ENCODE data around the gene SNAI3.

SNAI3 gene

GRCh38 chr16:88649195-88649923, 36.9 kb downstream of the SNAI3 start:
- no peak for DNase-seq

GRCh38 chr16:88647178-88648070, 38.9 kb downstream of the SNAI3 start:
- DNase-seq = no peak

GRCh38 chr16:88646345-88647034, 39.8 kb downstream of the SNAI3 start:
- DNase-seq = no peak

DNA sequence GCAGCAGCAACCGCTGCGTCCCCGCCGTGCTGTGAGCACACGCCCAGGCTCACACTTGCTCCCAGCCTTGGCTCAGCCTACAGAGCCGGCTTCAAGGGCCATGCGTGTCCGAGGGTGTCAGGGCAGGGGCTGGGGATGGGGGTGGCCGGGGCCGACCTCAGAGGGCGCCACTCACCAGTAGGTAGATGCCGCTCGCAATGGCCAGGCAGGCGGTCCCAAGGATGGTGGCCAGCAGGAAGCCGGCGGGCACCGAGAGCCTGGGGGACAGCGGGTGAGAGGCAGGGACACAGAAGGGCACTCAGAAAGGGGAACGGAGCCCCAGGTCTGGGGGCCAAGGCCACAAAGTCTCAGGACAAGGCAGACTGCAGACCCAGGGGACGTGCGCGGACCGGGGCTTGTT, 40.4 kb downstream of the SNAI3 start:
- no peak for DNase-seq

DNA sequence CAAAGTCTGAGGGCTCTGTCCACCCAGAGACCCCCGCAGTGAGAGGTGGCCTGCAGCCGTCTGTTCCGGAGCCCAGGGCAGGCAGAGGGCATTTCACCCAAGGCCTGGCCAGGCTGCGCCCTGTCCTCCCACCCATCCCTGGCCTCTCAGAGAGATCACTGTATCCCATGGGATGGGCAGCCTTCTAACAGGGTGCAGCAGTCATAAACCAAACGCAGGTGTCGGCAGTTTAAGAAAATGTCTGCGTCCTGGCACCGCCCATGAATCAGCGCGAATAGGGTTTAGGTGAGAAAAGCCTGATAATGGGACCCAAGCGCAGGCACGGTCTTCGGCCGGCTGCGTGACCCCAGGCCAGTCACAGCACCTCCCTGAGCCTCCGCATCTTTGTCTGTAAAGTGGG, 40.9 kb downstream of the SNAI3 start:
- no peak for DNase-seq

DNA sequence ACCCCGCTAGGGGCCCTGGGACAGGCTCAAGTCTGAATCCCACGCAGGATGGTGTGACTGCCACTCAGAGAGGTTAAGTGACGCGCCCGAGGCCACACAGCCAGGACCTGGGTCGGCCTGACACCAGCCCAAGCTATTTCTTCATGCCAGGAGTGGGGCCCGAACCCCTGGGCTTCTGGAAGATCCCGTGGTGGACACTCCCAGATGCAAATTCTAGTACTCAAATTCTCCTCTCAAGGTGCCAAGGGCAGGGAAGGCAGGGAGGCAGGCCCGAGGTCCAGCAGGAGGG, 42.7 kb downstream of the SNAI3 start:
- no peak for DNase-seq

DNA sequence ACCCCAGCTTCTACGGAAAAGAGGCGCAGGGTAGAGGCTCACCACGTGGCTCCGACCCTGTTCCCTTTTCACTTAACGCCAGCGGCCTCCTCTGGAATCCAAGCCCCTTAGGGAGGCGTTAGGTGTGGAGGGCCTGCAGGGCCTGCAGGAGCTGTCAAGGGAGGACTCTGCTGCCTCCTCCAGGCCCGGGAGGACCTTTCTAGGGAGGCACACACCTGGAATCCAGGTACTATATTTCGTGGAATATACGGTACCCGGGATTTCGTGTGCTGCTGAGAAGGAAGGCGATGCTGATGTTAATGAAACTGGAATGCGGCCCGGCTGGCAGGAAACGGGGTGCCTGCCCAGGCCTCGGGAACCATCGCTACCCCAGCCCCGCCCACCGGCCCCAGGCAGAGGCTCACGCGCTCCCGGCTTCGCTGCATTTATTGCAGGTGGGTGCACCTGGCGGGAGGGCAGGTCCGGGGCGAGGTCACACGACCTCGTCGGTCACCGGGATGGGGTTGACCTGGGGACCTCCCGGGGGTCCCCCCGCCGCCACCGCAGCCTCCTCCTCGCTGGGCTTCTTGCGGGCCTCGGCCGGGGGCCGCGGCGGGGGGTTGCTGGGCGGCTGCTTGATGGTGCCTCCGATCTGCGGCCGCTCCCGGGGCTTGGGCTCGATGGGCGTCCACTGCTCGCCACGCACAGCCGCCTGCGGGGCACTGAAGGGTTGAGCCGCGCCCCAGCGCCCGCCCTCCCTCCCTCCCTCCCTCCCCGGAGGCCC, 43.2 kb downstream of the SNAI3 start:
- DNase-seq = no peak

- DNase-seq = no peak
Observed at GRCh38 chr16:88640498-88641247, 45.6 kb downstream of the SNAI3 start.

GRCh38 chr16:88640039-88640495, 46.2 kb downstream of the SNAI3 start:
- no peak for DNase-seq

- DNase-seq = no peak
Observed at GRCh38 chr16:88639231-88640038, 46.9 kb downstream of the SNAI3 start.

DNA sequence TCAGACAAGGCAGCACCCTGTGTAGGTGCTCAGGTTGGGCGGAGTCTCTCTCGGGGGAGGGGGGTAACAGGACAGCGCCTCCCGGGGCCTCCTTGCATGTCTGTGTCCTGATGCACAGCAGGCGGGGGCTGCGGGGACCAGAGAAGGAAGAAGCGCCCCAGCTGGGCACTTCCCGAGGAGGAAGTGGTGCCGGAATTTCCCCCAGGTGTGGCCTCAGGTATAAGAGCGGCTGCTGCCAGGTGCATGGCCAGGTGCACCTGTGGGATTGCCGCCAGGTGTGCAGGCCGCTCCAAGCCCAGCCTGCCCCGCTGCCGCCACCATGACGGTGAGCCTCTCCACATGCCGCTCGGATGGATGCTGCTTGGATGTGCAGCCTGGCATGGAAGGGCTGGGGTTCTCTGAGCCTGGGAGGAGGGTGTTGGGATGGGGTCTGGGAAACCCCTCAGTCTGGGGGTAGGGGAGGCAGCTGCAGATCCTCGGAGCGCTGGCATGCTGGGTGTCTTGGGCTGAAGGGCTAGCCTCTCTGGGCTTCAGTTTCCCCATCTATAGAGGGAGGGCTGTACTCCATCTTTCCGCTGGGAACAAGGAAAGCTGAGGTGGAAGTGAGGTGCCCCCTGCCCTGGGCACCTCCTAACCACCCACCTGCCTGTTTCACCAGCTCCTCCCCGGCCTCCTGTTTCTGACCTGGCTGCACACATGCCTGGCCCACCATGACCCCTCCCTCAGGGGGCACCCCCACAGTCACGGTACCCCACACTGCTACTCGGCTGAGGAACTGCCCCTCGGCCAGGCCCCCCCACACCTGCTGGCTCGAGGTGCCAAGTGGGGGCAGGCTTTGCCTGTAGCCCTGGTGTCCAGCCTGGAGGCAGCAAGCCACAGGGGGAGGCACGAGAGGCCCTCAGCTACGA, 47.7 kb downstream of the SNAI3 start, which contains the start of gene IL17C:
Gene IL17C (plus strand): TSS at position 250 of the 908 bp plus-strand sequence. CDS start 70 bp downstream, at position 320.
- DNase-seq = no peak

GRCh38 chr16:88636488-88637265, 49.6 kb downstream of the SNAI3 start:
- DNase-seq = no peak

DNA sequence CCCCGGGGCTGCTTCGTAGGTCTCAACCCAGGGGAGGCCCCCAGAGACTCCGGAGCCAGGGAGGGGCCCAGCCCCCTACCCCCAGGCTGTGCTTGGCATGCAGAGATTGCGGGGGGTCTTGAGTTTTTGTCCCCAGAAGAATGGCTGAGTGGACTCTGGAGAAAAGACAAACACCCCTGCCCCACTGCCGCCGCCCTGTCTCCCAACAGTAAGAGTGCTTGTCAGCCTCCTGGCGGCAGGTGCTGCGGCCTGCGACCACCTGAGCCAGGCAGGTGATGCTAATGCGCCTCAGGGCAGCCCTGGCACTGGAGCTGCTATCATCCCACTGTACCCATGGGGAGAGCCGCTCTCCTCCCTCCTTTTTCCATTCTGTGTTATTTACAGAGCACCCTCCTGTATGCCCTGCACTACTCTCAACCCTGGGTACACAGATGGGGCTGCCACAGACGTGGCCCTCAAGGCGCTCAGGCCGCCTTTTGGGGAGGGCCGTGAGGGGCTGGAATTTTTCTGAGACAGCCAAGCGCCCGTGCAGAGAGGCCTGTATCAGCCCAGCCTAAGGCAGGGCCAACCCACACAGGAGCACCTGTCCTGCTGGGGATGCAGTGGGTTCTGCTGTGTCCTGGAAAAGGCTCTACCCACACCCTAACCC, 50.5 kb downstream of the SNAI3 start:
- DNase-seq = no peak

- DNase-seq = no peak
Observed at GRCh38 chr16:88634994-88635670, 51.2 kb downstream of the SNAI3 start.

- DNase-seq = peak; percentile 50
Observed at GRCh38 chr16:88634141-88634993, 51.9 kb downstream of the SNAI3 start.

- peak; percentile 64 for DNase-seq
Observed at GRCh38 chr16:88633684-88634140, 52.6 kb downstream of the SNAI3 start.

GRCh38 chr16:88632587-88632930, 53.7 kb downstream of the SNAI3 start:
- no peak for DNase-seq
